DMS 273 treated with DMSO at 0.1 percent for 48 hours (cell line): ENCODE measurements around the gene BCAS1.

ENCODE experiments used
- DNase-seq: peaks from one replicate; lab custom pipeline; 2025; lab: John Stamatoyannopoulos, UW

The BCAS1 gene

DNA sequence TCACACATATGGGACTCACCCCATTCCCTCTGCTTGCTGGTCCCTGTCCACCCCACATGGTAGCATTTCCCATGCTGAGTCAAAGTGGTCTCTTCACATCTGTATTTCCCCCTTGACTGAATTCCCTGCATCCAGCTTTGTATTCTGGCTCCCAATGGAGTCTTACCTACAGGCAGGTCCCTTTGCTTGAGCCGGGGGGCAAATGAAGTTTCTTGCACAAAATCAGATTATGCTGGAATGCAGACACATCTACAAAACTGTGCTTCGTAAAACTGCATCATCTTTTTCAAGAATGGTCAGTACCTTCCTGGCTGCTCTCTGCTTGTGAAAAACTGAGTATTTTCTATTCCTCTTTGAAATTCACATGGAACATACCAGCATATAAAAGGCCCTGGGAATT, 32.1 kb upstream of the BCAS1 start:
- DNase-seq, result no peak

DNA sequence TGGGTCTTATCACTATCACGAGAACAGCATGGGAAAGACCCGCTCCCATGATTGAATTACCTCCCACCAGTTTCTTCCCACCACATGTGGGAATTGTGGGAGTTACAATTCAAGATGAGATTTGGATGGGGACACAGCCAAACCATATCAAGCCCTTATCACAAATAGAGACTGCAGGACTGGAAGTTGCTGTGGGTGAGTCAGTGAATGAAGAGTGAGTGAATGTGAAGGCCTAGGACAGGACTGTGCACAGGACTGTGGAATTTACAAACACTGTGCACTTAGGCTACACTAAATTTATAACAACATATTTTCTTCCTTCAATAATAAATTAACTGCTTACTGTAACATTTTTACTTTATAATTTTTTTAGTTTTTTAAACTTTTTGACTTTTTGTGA, 30.2 kb upstream of the BCAS1 start:
- DNase-seq, result no peak

- no peak for DNase-seq
Measured at GRCh38 chr20:54099894-54100293, 29.5 kb upstream of the BCAS1 start.

DNA sequence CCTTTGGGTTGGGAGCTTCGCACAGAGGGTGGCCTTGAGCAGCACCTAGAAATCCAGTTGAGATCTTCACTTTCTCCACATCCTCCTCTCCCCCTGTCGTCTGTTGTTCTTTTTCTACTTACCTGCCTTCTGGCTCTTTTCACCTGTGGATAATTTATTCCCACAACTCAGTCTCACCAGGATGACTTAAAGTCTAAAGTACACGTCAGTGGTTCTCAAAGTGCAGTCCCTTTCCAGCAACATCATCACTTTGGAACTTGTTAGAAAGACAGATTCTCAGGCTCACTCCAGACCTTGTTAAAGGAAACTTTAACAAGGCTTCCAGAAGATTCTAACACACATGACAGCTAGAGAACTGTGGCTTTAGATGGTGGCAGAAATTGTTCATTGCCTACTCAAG, 27.7 kb upstream of the BCAS1 start:
- DNase-seq, result no peak

DNA sequence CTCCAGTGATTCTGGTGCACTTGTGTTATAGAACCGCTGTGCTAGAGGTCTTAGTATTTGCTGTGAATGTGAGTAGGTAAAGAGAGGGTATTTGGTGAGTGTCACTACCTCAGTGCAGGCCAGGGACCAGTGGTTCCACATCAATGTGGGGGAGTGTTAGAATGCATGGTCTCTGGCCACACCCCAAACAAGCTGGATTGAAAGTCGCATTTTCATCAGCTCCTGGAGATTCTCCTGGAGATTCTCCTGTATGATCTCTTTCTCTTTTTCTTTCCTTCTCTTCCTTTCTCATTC, 26.8 kb upstream of the BCAS1 start:
- no peak for DNase-seq

- DNase-seq, result no peak
Measured at GRCh38 chr20:54095824-54096223, 25.4 kb upstream of the BCAS1 start.

- DNase-seq, result no peak
Measured at GRCh38 chr20:54094268-54094580, 23.8 kb upstream of the BCAS1 start.

GRCh38 chr20:54093423-54094267, 23.3 kb upstream of the BCAS1 start:
- no peak for DNase-seq

DNA sequence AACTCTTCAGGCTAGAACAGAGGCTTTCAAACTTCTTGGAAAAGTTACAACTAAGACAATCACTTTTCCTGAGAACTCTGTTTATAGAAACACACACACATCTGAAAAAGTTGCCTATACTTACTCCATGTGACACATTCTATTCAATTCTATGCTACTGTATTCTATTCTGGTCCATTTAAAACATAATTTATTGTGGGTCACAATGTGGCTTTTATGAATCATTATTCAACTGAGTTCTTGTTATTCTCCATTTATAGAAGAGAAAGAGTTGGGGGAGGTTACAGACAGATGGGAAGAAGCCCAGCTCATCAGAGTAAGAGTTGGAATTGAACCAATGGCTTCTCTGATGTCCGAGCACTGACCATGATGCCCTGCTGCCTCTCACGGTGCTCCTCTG, 21.6 kb upstream of the BCAS1 start:
- DNase-seq, result no peak

GRCh38 chr20:54091120-54091480, 20.7 kb upstream of the BCAS1 start:
- no peak for DNase-seq

DNA sequence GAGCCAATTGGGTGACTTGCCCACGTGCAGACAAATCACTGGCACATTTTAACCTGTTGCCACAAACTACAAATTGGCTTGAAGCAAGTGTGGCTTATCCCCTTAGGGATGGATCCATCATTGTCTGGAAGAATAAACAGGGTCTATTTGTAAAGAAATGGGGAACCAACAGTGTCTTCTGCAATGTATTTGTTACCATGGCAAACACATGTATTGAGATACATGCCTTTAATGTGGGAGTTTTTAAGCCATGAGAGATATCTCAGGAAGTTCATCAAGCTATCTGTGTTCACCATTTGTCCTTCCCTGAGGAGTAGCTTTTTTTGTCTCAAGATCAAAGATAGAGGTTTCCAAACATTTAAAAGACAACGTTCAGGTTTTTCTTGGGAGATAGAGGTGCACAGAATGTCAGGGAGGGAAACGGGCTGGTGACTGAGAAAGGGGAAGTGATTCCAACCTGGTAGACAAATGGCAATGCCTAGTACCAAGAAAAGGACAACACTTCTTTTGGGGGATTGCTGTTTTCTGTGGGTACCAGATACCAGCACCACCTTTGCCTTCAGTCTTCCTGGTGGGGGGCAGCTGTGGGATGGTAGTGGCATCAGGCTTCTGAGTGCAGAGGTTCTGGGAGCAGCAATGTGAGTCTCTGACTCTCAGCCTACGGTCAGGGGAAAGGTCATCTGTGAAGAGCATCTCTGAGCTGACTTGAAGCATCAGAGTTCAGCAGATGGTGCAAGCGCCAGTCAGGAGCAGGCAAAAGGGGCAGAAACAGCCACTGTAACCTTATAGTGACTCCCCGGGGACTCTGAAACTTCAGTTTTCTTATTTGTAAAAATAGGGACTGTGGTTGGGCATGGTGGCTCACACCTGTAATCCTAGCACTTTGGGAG, 20.1 kb upstream of the BCAS1 start:
- DNase-seq, result no peak

GRCh38 chr20:54088430-54088829, 18.0 kb upstream of the BCAS1 start:
- no peak for DNase-seq

DNA sequence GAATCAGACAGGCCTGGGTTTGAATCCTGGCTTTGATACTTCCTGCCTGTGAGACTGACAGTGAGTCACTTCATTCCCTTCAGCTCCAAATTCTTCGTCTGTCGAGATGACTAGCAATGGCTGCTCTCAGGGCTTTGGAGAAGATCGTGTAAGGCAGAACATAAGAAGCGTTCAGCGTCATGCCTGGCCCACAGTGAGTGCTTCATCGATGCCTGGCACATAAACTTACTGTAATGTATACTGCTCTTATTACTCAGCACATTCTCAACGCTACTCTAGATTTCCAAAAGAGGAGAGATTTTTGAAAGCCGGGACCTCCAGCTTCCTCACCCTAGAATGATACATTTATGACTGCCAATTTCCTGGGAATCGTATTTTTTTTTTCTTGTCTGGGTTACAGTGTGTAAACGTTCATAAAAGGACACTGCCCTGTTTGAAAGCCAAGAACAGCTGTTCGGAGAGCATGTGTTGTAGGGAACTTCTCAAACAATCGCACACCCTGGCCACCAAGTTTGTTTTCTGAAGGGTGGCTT, 16.2 kb upstream of the BCAS1 start:
- no peak for DNase-seq

DNA sequence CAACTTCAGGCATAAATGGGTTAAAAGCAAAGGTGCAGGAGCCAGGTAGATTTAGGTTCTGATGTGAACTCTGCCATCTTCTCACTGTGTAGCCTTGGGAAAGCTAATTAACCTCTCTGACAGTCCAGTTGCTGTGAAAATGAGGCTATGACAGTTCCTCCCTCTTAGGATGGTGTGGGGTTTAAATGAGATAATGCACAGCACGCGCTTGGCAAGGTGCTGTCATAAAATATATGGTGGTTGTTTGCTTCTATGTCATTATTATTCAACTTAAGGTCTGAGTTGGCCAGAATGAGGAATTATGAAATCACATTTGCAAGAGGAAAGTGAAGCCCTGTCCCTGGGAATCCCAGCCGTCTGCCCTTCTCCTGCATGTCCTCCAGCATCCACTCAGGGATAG, 15.5 kb upstream of the BCAS1 start:
- DNase-seq, result no peak

DNA sequence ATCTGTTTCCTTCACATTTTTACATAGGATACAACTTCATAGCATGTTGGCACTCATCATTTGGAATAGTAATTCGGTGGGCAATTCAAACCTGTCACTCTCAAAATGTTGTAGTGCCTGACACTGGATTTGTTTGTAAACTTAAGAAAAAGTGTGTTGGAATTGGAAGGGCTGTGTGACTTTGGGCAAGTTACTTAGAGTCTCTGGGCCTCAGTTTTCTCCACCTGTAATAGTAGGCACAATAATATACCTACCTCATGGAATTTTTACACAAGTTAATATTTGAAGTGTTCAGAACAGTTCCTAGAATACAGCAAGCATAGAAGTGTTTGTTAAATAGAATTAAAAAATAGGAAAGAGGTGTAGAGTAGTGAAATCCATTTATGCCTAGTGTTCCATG, 15.0 kb upstream of the BCAS1 start:
- no peak for DNase-seq

GRCh38 chr20:54084727-54085388, 14.5 kb upstream of the BCAS1 start:
- no peak for DNase-seq

GRCh38 chr20:54084193-54084592, 13.8 kb upstream of the BCAS1 start:
- DNase-seq, result no peak

- DNase-seq, result no peak
Measured at GRCh38 chr20:54083459-54083858, 13.1 kb upstream of the BCAS1 start.

DNA sequence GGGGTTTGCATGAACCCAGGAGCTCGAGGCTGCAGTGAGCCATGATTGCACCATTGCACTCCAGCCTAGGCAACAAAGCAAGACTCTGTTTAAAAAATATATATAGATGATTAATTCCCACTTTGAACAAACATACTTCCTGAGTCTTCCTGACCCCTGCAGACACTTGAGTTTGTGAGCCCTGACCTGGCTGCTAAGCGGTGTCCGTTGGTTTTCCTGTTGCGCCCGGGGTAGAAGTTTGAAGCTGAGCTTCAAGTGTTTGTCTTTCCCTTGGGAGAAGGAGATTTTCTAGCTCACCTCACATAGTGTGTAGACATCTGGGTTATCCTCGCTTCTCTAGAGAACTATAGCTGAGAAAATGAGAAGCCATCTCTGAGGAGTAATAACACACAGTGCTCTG, 11.7 kb upstream of the BCAS1 start:
- no peak for DNase-seq

GRCh38 chr20:54079652-54080051, 9.3 kb upstream of the BCAS1 start:
- DNase-seq, result peak; percentile 83

- DNase-seq, result no peak
Measured at GRCh38 chr20:54078296-54078984, 8.0 kb upstream of the BCAS1 start.

GRCh38 chr20:54076259-54076658, 5.9 kb upstream of the BCAS1 start:
- no peak for DNase-seq
